GM23248 (cell line): ENCODE data around the gene CDC73. TPM values are rescaled to one million over a fixed set of nuclear protein-coding genes. Genes with fewer than 3 reads are reported as not detected.

ENCODE experiments used
- DNase-seq: peaks from one replicate; pipeline ENCODE4 v3.0.0-alpha.2; 2015
- H2AFZ ChIP-seq: fragments of 200-600 bp; sonication (generic); 2 replicates; pipeline ENCODE4 v1.6.1; 2016; ENCODE audit warnings: antibody characterized with exemption
- H3F3A ChIP-seq: fragments of 200-600 bp; sonication (generic); 2 replicates; pipeline ENCODE4 v1.6.1; 2016; ENCODE audit warnings: mild to moderate bottlenecking, antibody characterized with exemption, mixed run types; ENCODE audit not compliant: insufficient read depth
- H3K27ac ChIP-seq: fragments of 200-600 bp; sonication (generic); 2 replicates; pipeline ENCODE4 v1.5.1; 2016; ENCODE audit warnings: mild to moderate bottlenecking
- H3K27me3 ChIP-seq: fragments of 200-600 bp; sonication (generic); replicated peaks from 2 replicates; pipeline ENCODE4 v1.6.1; 2016; ENCODE audit warnings: mild to moderate bottlenecking; ENCODE audit not compliant: insufficient read depth
- H3K36me3 ChIP-seq: fragments of 200-600 bp; sonication (generic); 2 replicates; pipeline ENCODE4 v1.6.1; 2016; ENCODE audit warnings: low read depth, mild to moderate bottlenecking
- H3K4me1 ChIP-seq: fragments of 200-600 bp; sonication (generic); 2 replicates; pipeline ENCODE4 v1.6.1; 2016; ENCODE audit warnings: mild to moderate bottlenecking; ENCODE audit not compliant: insufficient read depth
- H3K4me2 ChIP-seq: fragments of 200-600 bp; sonication (generic); one replicate; pipeline ENCODE4 v1.6.1; 2016; ENCODE audit warnings: mild to moderate bottlenecking; ENCODE audit not compliant: unreplicated experiment
- H3K4me3 ChIP-seq: fragments of 200-600 bp; sonication (generic); 2 replicates; pipeline ENCODE4 v1.5.1; 2016; ENCODE audit warnings: mild to moderate bottlenecking
- H3K79me2 ChIP-seq: fragments of 200-600 bp; sonication (generic); 2 replicates; pipeline ENCODE4 v1.6.1; 2016; ENCODE audit warnings: mild to moderate bottlenecking; ENCODE audit not compliant: insufficient read depth
- H3K9ac ChIP-seq: fragments of 200-600 bp; sonication (generic); 2 replicates; pipeline ENCODE4 v1.6.1; 2016; ENCODE audit warnings: mild to moderate bottlenecking
- H3K9me2 ChIP-seq: fragments of 200-600 bp; sonication (generic); 2 replicates; pipeline ENCODE4 v1.6.1; 2016; ENCODE audit warnings: mixed run types, mild to moderate bottlenecking, moderate library complexity; ENCODE audit not compliant: insufficient read depth
- H3K9me3 ChIP-seq: fragments of 200-600 bp; sonication (generic); one replicate; pipeline ENCODE4 v1.6.1; 2017; ENCODE audit warnings: low read depth
- H4K20me1 ChIP-seq: fragments of 200-600 bp; sonication (generic); 2 replicates; pipeline ENCODE4 v1.6.0; 2016; ENCODE audit not compliant: insufficient read depth
- EZH2 ChIP-seq: fragments of 200-600 bp; sonication (generic); IDR thresholded peaks from 2 replicates; pipeline ENCODE4 v1.6.1; 2018; ENCODE audit warnings: antibody characterized with exemption, mild to moderate bottlenecking; ENCODE audit not compliant: insufficient read depth, poor library complexity, severe bottlenecking
- EZH2phosphoT487 ChIP-seq: fragments of 200-600 bp; sonication (generic); IDR thresholded peaks from 2 replicates; pipeline ENCODE4 v1.6.1; 2018; ENCODE audit warnings: antibody characterized with exemption, moderate library complexity, mild to moderate bottlenecking, low read depth; ENCODE audit not compliant: insufficient read depth
- WGBS, 2 experiments: methylation state at CpG; one replicate each; pipeline ENCODE4 v1.1.6; 2015 to 2017; ENCODE audit warnings: low lambda C conversion rate in 2 of 2, low coverage in 1 of 2; ENCODE audit errors: missing lambda C conversion rate in 2 of 2; 5-methylcytosine and 5-hydroxymethylcytosine counted together
- in situ Hi-C: fragments of 300-500 bp; cut with MboI; formaldehyde crosslinking; loops from 2 replicates; pipeline ENCODE4 v1.15.0; 2020
- polyA plus RNA-seq: library from polyadenylated mRNA; unstranded; fragments of >200 nt; fragmentation: Nextera tagmentation; extraction: Ambion mirVana; gene quantifications from 2 replicates; pipeline ENCODE4 v1.2.1, GENCODE V29; 2016
- total RNA-seq: library from RNA; depleted of rRNA; stranded (reverse); fragments of >200 nt; shearing (Covaris generic); gene quantifications from 2 replicates; pipeline ENCODE4 v1.2.3, GENCODE V29; 2014

Gene CDC73
- total and polyA plus RNA-seq, 2 experiments from 2014 or later = 29.1 to 50.9 TPM

DNA sequence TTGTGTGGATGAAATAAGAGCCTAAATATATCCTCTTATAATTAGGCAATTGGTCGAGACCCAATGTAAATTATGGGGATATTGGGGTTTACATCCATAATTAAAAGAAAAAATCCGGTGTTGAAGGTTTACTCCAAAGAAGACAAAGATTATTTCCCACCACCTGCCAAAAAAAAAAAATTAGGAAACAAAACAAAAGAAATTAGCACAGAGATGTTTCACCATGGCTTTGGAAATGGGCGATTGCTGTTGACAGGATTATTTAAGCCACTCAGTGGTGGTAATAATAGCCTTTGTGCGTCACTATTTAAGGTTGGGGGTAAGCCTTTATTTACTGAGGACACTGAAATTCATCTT, 16.0 kb upstream of the CDC73 start:
- Histone ChIP-seq H4K20me1 (no peaks in the 10 kb centered on the region), H3K9me2 (no peaks in the 10 kb centered on the region), H3K36me3 (0 out of 2 replicates have a peak, but pooled peaks cover 4% of the 10 kb centered on the region), H2AFZ (peak overlapping the region; percentile 88), H3K9me3 (no peaks in the 10 kb centered on the region), H3F3A (peaks cover 41% of the 10 kb centered on the region), H3K27ac (peak overlapping the region; percentile 93), H3K4me3 (peak overlapping the region; percentile 91), H3K27me3 (no peaks in the 10 kb centered on the region), H3K4me1 (peaks cover 19% of the 10 kb centered on the region), H3K79me2 (peaks cover 36% of the 10 kb centered on the region), H3K4me2 (peak overlapping the region; percentile 86), H3K9ac (peak overlapping the region; percentile 91)
- in situ Hi-C loops = no loop called here
- WGBS, 2 experiments = 15 to 17% methylated on average over 4 of the region's 4 CpGs
- TF ChIP-seq EZH2phosphoT487 (no peak), EZH2 (no peak)
- peak; percentile 38 for DNase-seq

GRCh38 chr1:193108471-193108870, 13.4 kb upstream of the CDC73 start:
- DNase-seq = no peak
- H3K27me3 ChIP-seq = no peaks in the 10 kb centered on the region
- H3F3A ChIP-seq = peaks cover 40% of the 10 kb centered on the region
- H3K9ac ChIP-seq = no peak overlapping the region
- H2AFZ ChIP-seq = no peak overlapping the region
- TF ChIP-seq EZH2phosphoT487 (no peak), EZH2 (no peak)
- H3K27ac ChIP-seq = no peak overlapping the region
- H3K36me3 ChIP-seq = no peaks in the 10 kb centered on the region
- peaks cover 30% of the 10 kb centered on the region for H3K4me1 ChIP-seq
- no peak overlapping the region for H3K4me2 ChIP-seq
- H4K20me1 ChIP-seq = no peaks in the 10 kb centered on the region
- WGBS, 2 experiments = 62 to 64% methylated on average over 3 of the region's 3 CpGs
- H3K9me2 ChIP-seq = no peaks in the 10 kb centered on the region
- in situ Hi-C loops = no loop called here
- no peaks in the 10 kb centered on the region for H3K9me3 ChIP-seq
- H3K4me3 ChIP-seq = no peak overlapping the region
- H3K79me2 ChIP-seq = peaks cover 10% of the 10 kb centered on the region

- in situ Hi-C loops = no loop called here
These were observed 12.2 kb upstream of the CDC73 start for GRCh38 chr1:193109619-193110018.

DNA sequence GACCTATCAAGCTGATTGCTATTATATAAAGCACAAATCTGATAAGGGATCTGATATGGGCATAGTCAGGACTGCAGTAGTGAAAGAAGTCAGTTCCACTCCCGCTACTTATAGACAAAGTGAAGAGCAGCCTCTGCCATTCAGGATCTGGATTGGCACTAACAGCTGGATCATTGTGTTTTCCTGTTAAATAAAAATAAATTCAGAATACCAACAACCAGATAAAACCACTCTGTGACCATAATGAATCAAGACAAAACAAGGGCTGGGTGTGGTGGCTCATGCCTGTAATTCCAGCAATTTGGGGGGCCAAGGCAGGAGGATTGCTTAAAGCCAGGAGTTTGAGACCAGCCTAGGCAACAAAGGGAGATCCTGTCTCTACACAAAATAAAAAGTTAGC, 11.6 kb upstream of the CDC73 start:
- H3K9ac ChIP-seq = no peak overlapping the region
- no peak overlapping the region for H3K4me3 ChIP-seq
- in situ Hi-C loops = no loop called here
- no peaks in the 10 kb centered on the region for H3K9me3 ChIP-seq
- H3K27me3 ChIP-seq = no peaks in the 10 kb centered on the region
- H4K20me1 ChIP-seq = no peaks in the 10 kb centered on the region
- DNase-seq = no peak
- peak overlapping the region; percentile 95 for H3K27ac ChIP-seq
- H3K4me2 ChIP-seq = no peak overlapping the region
- peak overlapping the region; percentile 77; the same call in 1 of the 2 replicates for H2AFZ ChIP-seq
- WGBS, 2 experiments = 100% methylated on average over 1 of the region's 1 CpG
- H3K9me2 ChIP-seq = no peaks in the 10 kb centered on the region
- H3K4me1 ChIP-seq = peaks cover 44% of the 10 kb centered on the region
- H3F3A ChIP-seq = peaks cover 42% of the 10 kb centered on the region
- TF ChIP-seq EZH2 = no peak
- no peak for TF ChIP-seq EZH2phosphoT487
- H3K36me3 ChIP-seq = no peaks in the 10 kb centered on the region
- no peaks in the 10 kb centered on the region for H3K79me2 ChIP-seq

More at GRCh38 chr1:193109619-193110018, 12.2 kb upstream of the CDC73 start:
- Histone ChIP-seq H3K4me3 (no peak overlapping the region), H3K27me3 (no peaks in the 10 kb centered on the region), H3K4me2 (no peak overlapping the region), H3K9me3 (no peaks in the 10 kb centered on the region), H3K4me1 (peaks cover 38% of the 10 kb centered on the region), H3F3A (peaks cover 39% of the 10 kb centered on the region), H2AFZ (0 out of 2 replicates have a peak overlapping the region, but pooled peaks have one; percentile 77), H3K36me3 (no peaks in the 10 kb centered on the region), H3K9ac (no peak overlapping the region), H3K27ac (no peak overlapping the region), H4K20me1 (no peaks in the 10 kb centered on the region), H3K79me2 (no peaks in the 10 kb centered on the region), H3K9me2 (no peaks in the 10 kb centered on the region)
- TF ChIP-seq EZH2phosphoT487 (no peak), EZH2 (no peak)
- 94 to 100% methylated on average over 1 of the region's 1 CpG for WGBS, 2 experiments
- DNase-seq = no peak

- H3K4me1 ChIP-seq = peaks cover 48% of the 10 kb centered on the region
- peaks cover 42% of the 10 kb centered on the region for H3F3A ChIP-seq
- no peaks in the 10 kb centered on the region for H3K9me3 ChIP-seq
- in situ Hi-C loops = no loop called here
- no peaks in the 10 kb centered on the region for H3K9me2 ChIP-seq
- H3K4me2 ChIP-seq = peak overlapping the region; percentile 85
- peak overlapping the region; percentile 77; the same call in 1 of the 2 replicates for H3K9ac ChIP-seq
- H3K4me3 ChIP-seq = no peak overlapping the region
- 91 to 92% methylated on average over 3 of the region's 3 CpGs for WGBS, 2 experiments
- no peak for DNase-seq
- H4K20me1 ChIP-seq = no peaks in the 10 kb centered on the region
- no peaks in the 10 kb centered on the region for H3K79me2 ChIP-seq
- TF ChIP-seq EZH2 (no peak), EZH2phosphoT487 (no peak)
- no peaks in the 10 kb centered on the region for H3K27me3 ChIP-seq
- no peaks in the 10 kb centered on the region for H3K36me3 ChIP-seq
- H3K27ac ChIP-seq = peak overlapping the region; percentile 95
- peak overlapping the region; percentile 77 for H2AFZ ChIP-seq
These were observed 11.0 kb upstream of the CDC73 start for GRCh38 chr1:193110864-193111263.
